Measurements from ENCODE around the gene DUSP8. TPM values are rescaled to one million over a fixed set of nuclear protein-coding genes. Genes with fewer than 3 reads are reported as not detected.

The DUSP8 gene
- total and polyA plus RNA-seq, 2 of the 8 experiments (the other 6 are each of a cell fraction or from before 2014, with no cell fraction given), result 2.8 to 3.6 TPM

DNA sequence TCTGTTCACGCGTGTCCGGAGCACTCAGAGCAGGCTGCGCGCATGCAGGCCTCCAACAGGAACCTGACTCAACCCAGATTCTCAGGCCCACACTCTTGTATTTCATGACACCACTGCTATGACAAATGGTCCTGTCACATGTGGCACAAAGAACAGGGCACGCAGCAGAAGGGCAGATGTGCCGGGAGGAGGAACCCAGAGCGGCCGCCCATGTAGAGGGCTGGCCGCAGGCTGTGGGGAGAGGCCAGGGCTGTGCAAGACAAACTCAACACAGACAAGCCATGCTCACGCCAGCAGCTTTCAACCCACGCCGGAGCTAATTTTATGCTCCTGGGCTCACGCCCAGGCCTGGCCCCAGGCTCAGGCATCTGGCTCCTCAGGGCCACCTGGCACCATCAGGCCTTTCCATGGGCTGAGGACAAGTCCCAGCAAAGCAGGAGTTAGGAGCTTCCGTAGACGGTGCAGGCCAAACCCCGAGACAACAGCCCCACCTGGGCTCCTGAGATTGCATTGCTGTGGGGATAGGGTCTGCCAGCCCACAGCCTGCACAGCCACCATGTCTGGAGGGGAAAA, 40.0 kb downstream of the DUSP8 start:
- H3K79me2 ChIP-seq (ENCODE audit: control insufficient read depth in 1 of 2, insufficient read depth in 2 of 2, low read length in 2 of 2), result peaks cover 0 to 58% of the 10 kb centered on the region in 2 experiments; a peak in 1 of 4 replicates
- no peaks in the 10 kb centered on the region for H3K23me2 ChIP-seq (ENCODE audit: low read depth, low read length)
- CTCF ChIA-PET (ENCODE audit: partially characterized antibody), result interaction anchor here (0.8 to 2.5 kb wide), 6 partner anchors 10 to 43 kb away, joined by 3 to 13 read pairs (median 6); no protein-coding TSS in a partner anchor
- peaks cover 0 to 9% of the 10 kb centered on the region in 2 experiments for H4K20me1 ChIP-seq (replicated peaks in 1 of 2; ENCODE audit: control insufficient read depth in 1 of 2, insufficient read depth in 2 of 2, low read length in 2 of 2)
- H3K4me1 ChIP-seq (replicated peaks in 1 of 4; ENCODE audit: control insufficient read depth in 3 of 4, insufficient read depth in 4 of 4, low read length in 3 of 4), result peaks cover 0 to 2% (median 0%) of the 10 kb centered on the region in 4 experiments; a peak in 1 of 7 replicates
- no peak overlapping the region for H4K91ac ChIP-seq (replicated peaks; ENCODE audit: insufficient read length, low read length)
- H4K8ac ChIP-seq (ENCODE audit: extremely low read depth, insufficient read depth, low read length), result no peak overlapping the region
- H3K4me3 ChIP-seq (ENCODE audit: extremely low read depth in 1 of 4, insufficient read depth in 2 of 4, low read depth in 3 of 4, low read length in 4 of 4), result no peak overlapping the region
- H2AFZ ChIP-seq (ENCODE audit: low read length), result no peak overlapping the region
- H3K4ac ChIP-seq (replicated peaks; ENCODE audit: insufficient read length, low read depth, low read length), result no peak overlapping the region
- no peak overlapping the region for H4K5ac ChIP-seq (ENCODE audit: insufficient read length, low read depth, low read length)
- H3K27ac ChIP-seq (ENCODE audit: low read depth, low read length), result no peak overlapping the region
- H3K23ac ChIP-seq (ENCODE audit: insufficient read length), result no peak overlapping the region
- DNase-seq (ENCODE audit: low read depth in 1 of 2, low spot score in 2 of 2) (no peak), FAIRE-seq (no peak)
- H3K27me3 ChIP-seq (replicated peaks in 1 of 4; ENCODE audit: control insufficient read depth in 3 of 4, extremely low read depth in 1 of 4, insufficient read depth in 3 of 4, low read length in 3 of 4), result no peaks in the 10 kb centered on the region
- WGBS, 2 experiments (ENCODE audit: extremely low coverage in 1 of 2, insufficient coverage in 1 of 2, insufficient read length in 1 of 2, insufficient replicate concordance in 2 of 2, low coverage in 1 of 2, low lambda C conversion rate in 2 of 2, missing lambda C conversion rate in 1 of 2), result 89% methylated on average over 17 of the region's 17 CpGs; no CpG with 5 or more reads in 1 of the 2 experiments
- no peak overlapping the region for H2BK20ac ChIP-seq (ENCODE audit: low read length)
- H2BK12ac ChIP-seq (ENCODE audit: low read depth, low read length), result no peak overlapping the region
- H2BK120ac ChIP-seq (replicated peaks; ENCODE audit: low read depth, low read length), result no peak overlapping the region
- H3K79me1 ChIP-seq (ENCODE audit: low read depth, low read length), result peaks cover 27% of the 10 kb centered on the region
- H3K14ac ChIP-seq (ENCODE audit: insufficient read length), result no peak overlapping the region
- H2BK15ac ChIP-seq (ENCODE audit: low read length), result no peak overlapping the region
- no peak overlapping the region for H3K9ac ChIP-seq (replicated peaks in 1 of 4; ENCODE audit: extremely low read depth in 1 of 4, low read depth in 3 of 4, low read length in 3 of 4)
- no peak overlapping the region for H2AK5ac ChIP-seq (ENCODE audit: low read depth, low read length)
- no peaks in the 10 kb centered on the region for H3K9me3 ChIP-seq (ENCODE audit: insufficient read depth in 2 of 2, low read depth in 1 of 2, low read length in 1 of 2)
- H3K18ac ChIP-seq (ENCODE audit: extremely low read depth, low read length), result no peak overlapping the region
- POLR2A ChIA-PET (ENCODE audit: partially characterized antibody), result no interaction called here
- no peaks in the 10 kb centered on the region for H3K36me3 ChIP-seq (ENCODE audit: control insufficient read depth in 2 of 4, insufficient read depth in 4 of 4, low read length in 3 of 4)
- no peak overlapping the region for H2BK5ac ChIP-seq (ENCODE audit: low read depth, low read length)
- H3K56ac ChIP-seq (replicated peaks; ENCODE audit: insufficient read length, low read depth, low read length), result no peak overlapping the region
- no peak overlapping the region for H3K4me2 ChIP-seq (ENCODE audit: insufficient read depth in 1 of 2, low read depth in 2 of 2, low read length in 2 of 2)
- TF ChIP-seq SAP30 (IDR thresholded peaks at IDR 0.05; ENCODE audit: insufficient read depth, insufficient replicate concordance, low read length) (no peak), PHF8 (conservative IDR thresholded peaks at IDR 0.05; ENCODE audit: low read depth, low read length) (no peak), SIRT6 (IDR thresholded peaks at IDR 0.05; ENCODE audit: low read length) (no peak), EP300 (IDR thresholded peaks at IDR 0.05; ENCODE audit: borderline replicate concordance in 1 of 2, low read depth in 2 of 2, low read length in 2 of 2) (no peak), KDM5A (IDR thresholded peaks at IDR 0.05; ENCODE audit: low read length) (no peak), HDAC6 (IDR thresholded peaks at IDR 0.05; ENCODE audit: low read depth, low read length) (no peak), BCL11A (IDR thresholded peaks at IDR 0.05; ENCODE audit: low read depth in 2 of 2, low read length in 2 of 2) (no peak), SP2 (IDR thresholded peaks at IDR 0.05; ENCODE audit: low read length) (no peak), POLR2A (IDR thresholded peaks at IDR 0.05; ENCODE audit: control extremely low read depth in 1 of 2, low read depth in 2 of 2, low read length in 2 of 2) (no peak)
- TF ChIP-seq, protein P1, sequence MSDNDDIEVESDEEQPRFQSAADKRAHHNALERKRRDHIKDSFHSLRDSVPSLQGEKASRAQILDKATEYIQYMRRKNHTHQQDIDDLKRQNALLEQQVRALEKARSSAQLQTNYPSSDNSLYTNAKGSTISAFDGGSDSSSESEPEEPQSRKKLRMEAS (IDR thresholded peaks at IDR 0.05), result no peak
